MV-4-11 (cell line): ENCODE measurements around the gene EDA.

Experiments used
- DNase-seq: peaks from one replicate; lab custom pipeline; 2025; lab: John Stamatoyannopoulos, UW

The EDA gene

DNA sequence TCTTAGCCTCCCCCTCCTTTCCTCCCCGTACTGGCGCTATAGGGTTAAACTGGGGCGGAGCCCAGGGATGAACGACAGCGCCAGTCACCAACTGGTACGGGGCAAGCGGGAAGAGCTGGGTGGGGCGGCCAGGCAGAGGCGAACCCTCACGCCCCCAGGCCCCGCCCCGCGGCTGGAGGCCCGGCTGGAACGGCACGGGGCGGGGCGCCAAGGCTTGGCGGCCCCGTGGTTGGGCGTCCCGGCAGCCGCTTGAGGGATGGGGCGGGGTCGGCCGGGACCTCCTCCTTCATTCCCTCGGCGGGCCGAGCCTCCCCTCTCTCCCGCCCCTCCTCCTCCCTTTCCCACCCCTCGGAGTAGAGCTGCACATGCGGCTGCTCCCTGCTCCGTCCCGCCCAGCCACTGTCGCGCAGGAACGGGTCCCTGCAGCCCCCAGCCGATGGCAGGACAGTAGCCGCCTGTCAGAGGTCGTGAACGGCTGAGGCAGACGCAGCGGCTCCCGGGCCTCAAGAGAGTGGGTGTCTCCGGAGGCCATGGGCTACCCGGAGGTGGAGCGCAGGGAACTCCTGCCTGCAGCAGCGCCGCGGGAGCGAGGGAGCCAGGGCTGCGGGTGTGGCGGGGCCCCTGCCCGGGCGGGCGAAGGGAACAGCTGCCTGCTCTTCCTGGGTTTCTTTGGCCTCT, at the start of gene EDA:
EDA (plus strand) TSS at position 335 of the 678 bp plus-strand sequence.
- DNase-seq, result peak; percentile 0

DNA sequence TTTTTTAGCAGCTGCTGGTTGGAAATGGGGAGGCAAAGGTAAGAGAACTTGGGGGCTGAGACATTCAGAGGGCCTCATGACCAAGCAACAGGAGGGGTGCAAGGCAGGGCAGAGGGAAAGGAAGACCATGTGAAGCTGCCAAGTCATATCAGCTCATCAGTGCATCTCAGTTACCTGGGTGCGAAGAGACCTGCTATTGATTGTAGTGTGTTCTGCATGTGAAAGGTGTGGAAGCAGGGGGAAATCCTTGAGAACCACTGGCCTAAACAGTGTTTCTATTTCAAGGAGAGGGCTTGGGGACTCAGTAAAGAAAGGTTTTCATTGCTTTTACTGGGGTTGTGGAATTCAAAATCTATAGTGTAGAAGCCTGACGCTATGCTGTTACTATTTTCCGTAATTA, 47.1 kb upstream of the EDA start:
- DNase-seq, result no peak

GRCh38 chrX:69597399-69597798, 18.5 kb upstream of the EDA start:
- DNase-seq, result no peak

DNA sequence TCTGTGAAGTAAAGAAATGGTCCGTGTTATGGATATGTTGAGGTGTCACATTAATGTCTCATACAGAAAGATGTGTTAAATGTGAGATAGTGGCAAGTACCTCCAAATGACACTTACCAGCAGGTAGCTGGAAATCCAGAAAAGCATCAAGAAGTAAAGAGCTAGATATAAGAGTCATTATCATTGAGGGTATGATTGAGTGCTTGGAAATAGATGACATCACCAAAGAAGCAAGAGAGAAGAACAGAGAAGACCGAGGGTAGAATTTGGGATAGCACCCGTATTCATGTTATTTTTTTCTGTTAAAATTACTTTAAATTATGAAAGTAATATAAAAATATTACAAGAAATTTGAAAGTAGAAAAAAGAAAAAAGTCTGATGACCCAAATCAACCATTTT, 15.7 kb upstream of the EDA start:
- DNase-seq, result no peak

GRCh38 chrX:69603566-69604194, 12.2 kb upstream of the EDA start:
- no peak for DNase-seq

DNA sequence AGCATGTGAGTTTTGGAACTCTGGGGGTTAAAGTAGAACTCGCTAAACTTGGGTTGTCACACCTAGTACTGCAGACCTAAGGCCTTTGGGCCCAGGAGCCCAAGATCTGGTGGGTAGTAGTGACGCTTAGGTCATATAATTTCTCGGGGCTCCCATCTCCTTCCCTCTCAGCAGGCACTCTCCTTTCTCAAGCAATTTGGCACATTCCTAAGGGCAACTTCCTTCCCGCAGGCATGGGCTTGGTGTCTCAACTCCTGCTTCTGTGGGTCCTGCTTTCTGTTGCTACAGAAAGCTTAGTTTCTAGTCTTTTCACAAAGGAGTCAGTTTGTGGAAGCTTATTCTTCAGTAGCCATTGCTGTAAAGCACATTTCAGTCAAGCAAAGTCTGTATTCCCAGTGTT, 10.4 kb upstream of the EDA start:
- DNase-seq, result no peak

GRCh38 chrX:69607616-69608015, 8.3 kb upstream of the EDA start:
- DNase-seq, result no peak

GRCh38 chrX:69613946-69614345, 2.0 kb upstream of the EDA start:
- DNase-seq, result no peak

DNA sequence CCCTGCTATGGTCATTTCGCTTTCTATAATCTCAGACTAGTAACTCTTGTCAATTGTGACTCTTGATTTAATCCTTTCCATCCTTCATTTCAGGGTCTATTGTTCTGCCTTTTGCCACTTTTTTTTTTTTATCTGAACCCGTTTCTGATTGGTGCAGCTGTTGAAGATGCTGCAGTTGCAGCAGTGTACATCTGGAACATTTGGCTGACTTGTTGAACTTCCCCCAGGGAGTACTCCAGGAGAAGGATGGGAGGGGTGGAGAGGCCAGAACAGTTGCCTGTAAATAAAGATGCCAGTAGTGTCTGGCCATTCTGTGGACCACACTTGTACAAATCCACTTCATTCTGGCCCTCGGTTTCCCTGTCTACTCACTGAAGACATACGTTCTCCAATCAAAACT, 1.0 kb upstream of the EDA start:
- DNase-seq, result no peak

DNA sequence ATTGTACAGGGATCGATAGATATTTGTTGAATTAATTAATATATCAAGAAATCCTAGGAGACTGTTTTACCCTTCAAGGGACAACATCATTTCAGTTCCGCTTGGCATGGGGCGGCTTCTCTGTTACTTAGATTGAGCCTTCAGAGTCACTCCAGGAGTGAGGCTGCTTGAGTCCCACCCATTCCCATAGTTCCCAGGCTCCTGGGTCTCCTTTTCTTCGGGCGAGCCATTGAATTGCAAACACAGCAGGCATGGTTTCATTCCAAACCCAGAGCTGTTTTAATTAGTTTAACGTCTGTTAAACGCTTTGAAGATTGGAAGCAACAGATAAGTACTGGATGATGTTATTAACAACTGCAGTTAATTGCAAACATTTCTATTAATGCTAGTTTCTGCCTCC, 571 bp upstream of the EDA start:
- DNase-seq, result no peak

GRCh38 chrX:69616457-69617203, 717 bp downstream of the EDA start:
- no peak for DNase-seq

GRCh38 chrX:69618803-69619202, 2.9 kb downstream of the EDA start:
- no peak for DNase-seq

GRCh38 chrX:69626129-69626528, 10.2 kb downstream of the EDA start:
- no peak for DNase-seq

- DNase-seq, result no peak
Observed at GRCh38 chrX:69627744-69628143, 11.8 kb downstream of the EDA start.

DNA sequence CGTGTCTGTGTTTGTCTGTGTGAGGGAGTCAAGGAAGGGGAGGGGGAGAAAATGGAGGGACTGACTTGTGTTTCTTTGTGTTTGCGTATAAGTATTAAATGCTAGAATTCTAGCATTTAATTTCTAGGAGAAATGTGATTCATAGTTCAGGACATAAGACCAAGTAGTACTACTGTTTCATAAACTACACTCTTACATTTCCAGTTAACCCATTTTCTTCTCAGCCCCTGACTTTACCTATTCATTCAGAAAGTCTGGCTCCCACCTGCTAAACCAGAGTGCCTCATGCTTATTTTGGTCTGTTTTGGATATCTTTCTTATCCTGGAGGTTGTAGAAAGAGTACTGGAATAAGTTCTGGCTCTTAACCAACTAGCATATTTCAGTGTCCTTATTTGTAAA, 14.2 kb downstream of the EDA start:
- no peak for DNase-seq

- DNase-seq, result no peak
Observed at GRCh38 chrX:69664693-69665092, 48.8 kb downstream of the EDA start.

DNA sequence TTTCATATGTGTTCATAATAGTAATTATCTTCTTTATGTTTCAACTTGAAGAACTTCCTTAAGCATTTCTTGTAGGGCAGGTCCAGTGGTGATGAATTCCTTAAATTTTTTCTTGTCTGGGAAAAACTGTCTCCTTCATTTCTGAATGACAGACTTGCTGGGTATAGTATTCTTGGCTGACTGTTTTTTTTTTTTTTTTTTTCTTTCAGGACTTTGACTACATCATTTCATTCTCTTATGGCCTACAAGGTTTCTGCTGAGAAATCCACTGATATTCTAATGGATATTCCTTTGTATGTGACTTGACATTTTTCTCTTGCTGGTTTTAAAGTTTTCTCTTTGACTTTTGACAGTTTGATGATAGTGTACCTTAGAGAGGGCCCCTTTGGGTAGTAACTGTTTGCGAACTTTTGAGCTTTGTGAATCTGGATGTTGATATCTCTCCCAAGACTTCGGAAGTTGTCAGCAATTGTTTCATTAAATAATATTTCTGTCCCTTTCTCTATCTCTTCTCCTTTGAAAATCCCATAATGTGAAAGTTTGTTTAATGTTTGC, 54.2 kb downstream of the EDA start:
- no peak for DNase-seq

- DNase-seq, result no peak
Observed at GRCh38 chrX:69674891-69675290, 59.0 kb downstream of the EDA start.

- DNase-seq, result no peak
Observed at GRCh38 chrX:69705818-69706217, 89.9 kb downstream of the EDA start.

GRCh38 chrX:69718102-69718501, 102.2 kb downstream of the EDA start:
- DNase-seq, result no peak

- no peak for DNase-seq
Observed at GRCh38 chrX:69724307-69724706, 108.4 kb downstream of the EDA start.

DNA sequence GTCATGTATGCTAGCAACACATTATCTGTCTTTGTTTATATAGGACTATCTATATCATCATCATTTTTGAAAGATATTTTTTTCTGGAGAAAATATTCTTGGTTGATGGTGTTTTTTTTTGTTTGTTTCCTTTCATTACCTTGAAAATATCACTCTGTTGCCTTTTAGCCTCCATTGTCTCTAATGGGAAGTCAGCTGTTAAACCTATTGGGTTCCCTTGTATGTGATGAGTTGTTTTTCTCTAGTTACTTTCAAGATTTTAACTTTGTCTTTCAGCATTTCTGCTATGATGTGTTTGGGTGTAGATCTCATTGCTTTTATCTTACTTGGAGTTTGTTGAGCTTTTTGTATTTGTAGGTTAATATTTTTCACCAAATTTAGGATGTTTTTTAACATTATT, 124.4 kb downstream of the EDA start:
- no peak for DNase-seq

DNA sequence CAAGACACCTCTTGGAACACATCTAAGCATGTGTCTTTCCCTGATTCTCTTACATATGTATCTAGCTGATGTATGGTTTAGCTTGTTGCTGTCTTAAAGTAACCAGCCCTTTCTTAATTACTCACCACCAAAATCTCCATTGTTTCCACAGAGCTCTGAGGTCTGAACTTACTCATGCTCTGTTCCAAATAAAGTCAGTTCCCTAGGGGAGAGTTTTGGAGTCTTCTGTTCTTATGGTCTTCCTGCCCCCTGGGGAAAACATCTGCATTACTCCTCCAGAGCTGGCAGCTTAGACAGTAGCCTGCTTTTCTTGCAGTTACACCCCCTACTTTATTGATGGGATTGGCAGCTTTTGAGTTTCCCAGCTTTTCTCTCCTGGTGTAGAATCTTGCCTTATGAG, 125.8 kb downstream of the EDA start:
- DNase-seq, result no peak
